H9 (cell line): Measurements from ENCODE around the gene TMSB4Y. TPM values are rescaled to one million over a fixed set of nuclear protein-coding genes. Genes with fewer than 3 reads are reported as not detected.

ENCODE experiments used
- DNase-seq: peaks from one replicate; pipeline ENCODE4 v3.0.0-alpha.2; 2017
- H2AFZ ChIP-seq: one replicate; pipeline ENCODE4 v1.6.1; 2013; ENCODE audit warnings: mild to moderate bottlenecking, low read length, control low read depth, moderate library complexity
- H2AK5ac ChIP-seq: 2 replicates; pipeline ENCODE4 v1.6.1; 2013; ENCODE audit warnings: low read length, control low read depth, mixed read lengths; ENCODE audit not compliant: insufficient read length
- H2BK120ac ChIP-seq: one replicate; pipeline ENCODE4 v1.6.1; 2013; ENCODE audit warnings: low read depth, mild to moderate bottlenecking, low read length, control low read depth, inconsistent platforms; ENCODE audit not compliant: poor library complexity, severe bottlenecking
- H2BK12ac ChIP-seq: 2 replicates; pipeline ENCODE4 v1.6.1; 2013; ENCODE audit warnings: low read length, control low read depth, mixed read lengths, low read depth; ENCODE audit not compliant: insufficient read length
- H2BK15ac ChIP-seq: 2 replicates; pipeline ENCODE4 v1.6.1; 2013; ENCODE audit warnings: low read depth, low read length, control low read depth
- H2BK20ac ChIP-seq: one replicate; pipeline ENCODE4 v1.6.1; 2013; ENCODE audit warnings: low read depth, mild to moderate bottlenecking, low read length, control low read depth, inconsistent platforms; ENCODE audit not compliant: poor library complexity, severe bottlenecking
- H2BK5ac ChIP-seq: 2 replicates; pipeline ENCODE4 v1.6.1; 2013; ENCODE audit warnings: low read length, control low read depth, mixed read lengths; ENCODE audit not compliant: insufficient read length
- H3K14ac ChIP-seq: 2 replicates; pipeline ENCODE4 v1.6.1; 2013; ENCODE audit warnings: low read length, control low read depth; ENCODE audit not compliant: insufficient read depth
- H3K18ac ChIP-seq: 2 replicates; pipeline ENCODE4 v1.6.1; 2013; ENCODE audit warnings: low read depth, mild to moderate bottlenecking, mixed read lengths, low read length, control low read depth; ENCODE audit not compliant: insufficient read length
- H3K23ac ChIP-seq: 2 replicates; pipeline ENCODE4 v1.6.1; 2013; ENCODE audit warnings: low read length, control low read depth, mixed read lengths, low read depth; ENCODE audit not compliant: insufficient read length
- H3K23me2 ChIP-seq: 2 replicates; pipeline ENCODE4 v1.6.1; 2013; ENCODE audit warnings: low read depth, mild to moderate bottlenecking, mixed read lengths, low read length, control low read depth; ENCODE audit not compliant: insufficient read length, poor library complexity, severe bottlenecking
- H3K27ac ChIP-seq: 2 replicates; pipeline ENCODE4 v1.5.1; 2013; ENCODE audit warnings: low read length, control low read depth, mixed read lengths, low read depth; ENCODE audit not compliant: insufficient read length
- H3K27me3 ChIP-seq: 2 replicates; pipeline ENCODE4 v1.6.1; 2013; ENCODE audit warnings: low read length, control low read depth, inconsistent platforms; ENCODE audit not compliant: insufficient read depth
- H3K4ac ChIP-seq: 2 replicates; pipeline ENCODE4 v1.6.1; 2013; ENCODE audit warnings: low read depth, mild to moderate bottlenecking, control low read depth, inconsistent platforms, low read length, moderate library complexity
- H3K4me1 ChIP-seq: 2 replicates; pipeline ENCODE4 v1.6.1; 2013; ENCODE audit warnings: low read length, control low read depth, inconsistent platforms; ENCODE audit not compliant: insufficient read depth
- H3K4me2 ChIP-seq: 2 replicates; pipeline ENCODE4 v1.6.1; 2013; ENCODE audit warnings: low read length, control low read depth, mixed read lengths; ENCODE audit not compliant: insufficient read length, insufficient read depth
- H3K56ac ChIP-seq: 2 replicates; pipeline ENCODE4 v1.6.1; 2013; ENCODE audit warnings: low read depth, mild to moderate bottlenecking, mixed read lengths, low read length, control low read depth; ENCODE audit not compliant: insufficient read length
- H3K79me1 ChIP-seq: 2 replicates; pipeline ENCODE4 v1.6.1; 2013; ENCODE audit warnings: low read depth, mild to moderate bottlenecking, moderate library complexity, low read length, control low read depth, inconsistent platforms; ENCODE audit not compliant: insufficient read depth, poor library complexity, severe bottlenecking
- H3K79me2 ChIP-seq: 2 replicates; pipeline ENCODE4 v1.6.1; 2013; ENCODE audit warnings: low read length, control low read depth, inconsistent platforms; ENCODE audit not compliant: insufficient read depth
- H3K9ac ChIP-seq: 2 replicates; pipeline ENCODE4 v1.6.1; 2013; ENCODE audit warnings: low read length, control low read depth, mixed read lengths; ENCODE audit not compliant: insufficient read length; ENCODE audit errors: extremely low read depth
- H3K9me3 ChIP-seq: one replicate; pipeline ENCODE4 v1.6.1; 2013; ENCODE audit warnings: low read depth, low read length, inconsistent platforms; ENCODE audit not compliant: control insufficient read depth
- H3T11ph ChIP-seq: one replicate; pipeline ENCODE4 v1.6.1; 2013; ENCODE audit warnings: mild to moderate bottlenecking, low read length, control low read depth, inconsistent platforms
- H4K20me1 ChIP-seq: one replicate; pipeline ENCODE4 v1.6.1; 2013; ENCODE audit not compliant: control insufficient read depth, insufficient read length, insufficient read depth
- H4K5ac ChIP-seq: 2 replicates; pipeline ENCODE4 v1.6.1; 2013; ENCODE audit warnings: low read depth, mild to moderate bottlenecking, mixed read lengths, low read length, control low read depth; ENCODE audit not compliant: insufficient read length
- H4K8ac ChIP-seq: replicated peaks from 2 replicates; pipeline ENCODE4 v1.6.1; 2013; ENCODE audit warnings: low read length, control low read depth, mixed read lengths, low read depth; ENCODE audit not compliant: insufficient read length
- H4K91ac ChIP-seq: 2 replicates; pipeline ENCODE4 v1.6.1; 2013; ENCODE audit warnings: low read depth, mild to moderate bottlenecking, moderate library complexity, mixed read lengths, low read length, control low read depth; ENCODE audit not compliant: insufficient read length
- H3K27ac Mint-ChIP-seq, 3 experiments: 2 replicates in 2 of 3; 3 replicates in 1 of 3; pipeline ENCODE4 v1.8.0; 2020 to 2021; ENCODE audit warnings: mixed read lengths in 3 of 3, mild to moderate bottlenecking in 1 of 3, moderate library complexity in 1 of 3
- H3K27me3 Mint-ChIP-seq: 2 replicates; pipeline ENCODE4 v1.8.0; 2021; ENCODE audit warnings: low read depth, mild to moderate bottlenecking, moderate library complexity, mixed read lengths
- H3K36me3 Mint-ChIP-seq, 3 experiments: 2 replicates in 2 of 3; 3 replicates in 1 of 3; pipeline ENCODE4 v1.8.0; 2020 to 2021; ENCODE audit warnings: low read depth in 3 of 3, mixed read lengths in 3 of 3; ENCODE audit not compliant: insufficient read depth in 1 of 3
- H3K4me1 Mint-ChIP-seq, 2 experiments: 2 replicates each; pipeline ENCODE4 v1.8.0; 2020; ENCODE audit warnings: mixed read lengths in 2 of 2
- H3K4me3 Mint-ChIP-seq, 2 experiments: 2 replicates in 1 of 2; 3 replicates in 1 of 2; pipeline ENCODE4 v1.8.0; 2020 to 2021; ENCODE audit warnings: mild to moderate bottlenecking in 2 of 2, mixed read lengths in 2 of 2, moderate library complexity in 1 of 2
- H3K9me3 Mint-ChIP-seq, 2 experiments: 2 replicates in 1 of 2; 3 replicates in 1 of 2; pipeline ENCODE4 v1.8.0; 2020; ENCODE audit warnings: mild to moderate bottlenecking in 2 of 2, mixed read lengths in 2 of 2, moderate library complexity in 1 of 2
- CTCF ChIP-seq: fragments of 200-600 bp; sonication (generic); conservative IDR thresholded peaks from 3 replicates; pipeline ENCODE4 v1.8.0; 2021; ENCODE audit warnings: antibody characterized with exemption, mild to moderate bottlenecking
- WGBS: extraction: QIAGEN DNeasy Blood & Tissue Kit; methylation state at CpG from one replicate; pipeline ENCODE4 v1.1.7; 2013; ENCODE audit warnings: missing lambda C conversion rate, low lambda C conversion rate, mixed read lengths; ENCODE audit not compliant: insufficient read length; ENCODE audit errors: extremely low coverage; 5-methylcytosine and 5-hydroxymethylcytosine counted together
- total RNA-seq: library from RNA; stranded (reverse); gene quantifications from 2 replicates; pipeline ENCODE4 v1.2.1, GENCODE V29; 2021

Gene TMSB4Y
- total RNA-seq, 1 experiment from 2014 or later, result not detected

DNA sequence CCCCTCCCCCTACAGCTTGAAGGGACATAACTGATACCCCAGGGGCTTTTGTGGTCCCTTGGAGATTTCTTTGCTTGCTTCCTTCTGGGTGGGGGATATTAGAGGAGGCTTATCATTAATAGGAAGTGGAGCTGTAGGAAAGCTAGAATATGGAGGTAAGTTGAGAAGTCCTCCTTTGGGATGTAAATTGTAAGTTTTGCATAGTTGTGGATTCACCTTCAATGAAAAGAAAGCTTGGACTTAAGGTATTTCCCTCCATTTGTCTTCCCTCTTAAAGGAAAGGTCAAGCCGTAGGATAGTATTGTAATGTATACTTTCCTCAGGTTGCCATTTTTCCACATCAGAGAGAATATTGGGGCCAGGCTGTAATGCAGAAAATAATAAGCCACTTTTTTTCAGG lies 39.5 kb upstream of the TMSB4Y start:
- H2AK5ac ChIP-seq, result no peak overlapping the region
- no peak overlapping the region for H3K4ac ChIP-seq
- H3K56ac ChIP-seq, result no peak overlapping the region
- H3K4me2 ChIP-seq, result no peak overlapping the region
- H4K20me1 ChIP-seq, result no peaks in the 10 kb centered on the region
- H3K14ac ChIP-seq, result no peak overlapping the region
- TF ChIP-seq CTCF, result no peak
- H3K79me1 ChIP-seq, result no peaks in the 10 kb centered on the region
- no peak overlapping the region for H3K23ac ChIP-seq
- H4K91ac ChIP-seq, result no peak overlapping the region
- no peak overlapping the region for H2BK12ac ChIP-seq
- H3K27me3 ChIP-seq, result no peaks in the 10 kb centered on the region
- no peak for DNase-seq
- no peak overlapping the region for H3T11ph ChIP-seq
- H2BK15ac ChIP-seq, result no peak overlapping the region
- H3K9me3 ChIP-seq, result no peaks in the 10 kb centered on the region
- H3K18ac ChIP-seq, result no peak overlapping the region
- no peaks in the 10 kb centered on the region for H3K4me1 ChIP-seq
- H3K9me3 Mint-ChIP-seq, result no peaks in the 10 kb centered on the region
- H2BK5ac ChIP-seq, result no peak overlapping the region
- no peaks in the 10 kb centered on the region for H3K23me2 ChIP-seq
- H3K4me1 Mint-ChIP-seq, result no peaks in the 10 kb centered on the region
- H3K79me2 ChIP-seq, result no peaks in the 10 kb centered on the region
- no peak overlapping the region for H3K27ac Mint-ChIP-seq
- no peak overlapping the region for H3K4me3 Mint-ChIP-seq
- no peak overlapping the region for H4K8ac ChIP-seq
- H3K9ac ChIP-seq, result no peak overlapping the region
- H3K27me3 Mint-ChIP-seq, result no peaks in the 10 kb centered on the region
- no peak overlapping the region for H2BK20ac ChIP-seq
- no CpG with 5 or more reads among the region's 1 CpG for WGBS
- H3K36me3 Mint-ChIP-seq, result no peaks in the 10 kb centered on the region
- H4K5ac ChIP-seq, result no peak overlapping the region
- no peak overlapping the region for H2BK120ac ChIP-seq
- no peak overlapping the region for H2AFZ ChIP-seq
- H3K27ac ChIP-seq, result no peak overlapping the region
